ENCODE results near the gene RALGPS1.

RALGPS1 gene

GRCh38 chr9:127253446-127253845, 338.9 kb downstream of the RALGPS1 start:
- Histone ChIP-seq H3K9me3 (ENCODE audit: control insufficient read depth, insufficient read depth, low read length) (no peaks in the 10 kb centered on the region), H4K20me1 (ENCODE audit: control insufficient read depth, insufficient read depth, low read depth, low read length) (no peaks in the 10 kb centered on the region), H3F3A (ENCODE audit: control insufficient read depth, insufficient read depth) (no peaks in the 10 kb centered on the region), H3K79me2 (ENCODE audit: control insufficient read depth, low read length) (no peaks in the 10 kb centered on the region), H3K27me3 (ENCODE audit: control insufficient read depth, low read length) (peaks cover 10% of the 10 kb centered on the region; the same call in 1 of the 2 replicates), H3K36me3 (ENCODE audit: control insufficient read depth, low read length) (no peaks in the 10 kb centered on the region), H3K27ac (ENCODE audit: low read depth, low read length) (no peak overlapping the region), H3K4me2 (ENCODE audit: low read length) (no peak overlapping the region), H3K4me3 (ENCODE audit: low read length) (no peak overlapping the region), H3K4me1 (ENCODE audit: control insufficient read depth, low read length) (no peaks in the 10 kb centered on the region), H3K9me2 (replicated peaks; ENCODE audit: control insufficient read depth, low read length) (no peaks in the 10 kb centered on the region)
- TF ChIP-seq CTCF (IDR thresholded peaks at IDR 0.05; ENCODE audit: low read depth, low read length, poor library complexity, severe bottlenecking) = no peak
- TF ChIP-seq EZH2phosphoT487 (IDR thresholded peaks at IDR 0.05; ENCODE audit: borderline replicate concordance, low read length) = no peak

- H3K27me3 ChIP-seq (ENCODE audit: control insufficient read depth, low read length) = peaks cover 12% of the 10 kb centered on the region; the same call in 1 of the 2 replicates
- no peak overlapping the region for H3K4me2 ChIP-seq (ENCODE audit: low read length)
- no peak overlapping the region for H3K27ac ChIP-seq (ENCODE audit: low read depth, low read length)
- H3K79me2 ChIP-seq (ENCODE audit: control insufficient read depth, low read length) = no peaks in the 10 kb centered on the region
- no peaks in the 10 kb centered on the region for H4K20me1 ChIP-seq (ENCODE audit: control insufficient read depth, insufficient read depth, low read depth, low read length)
- TF ChIP-seq EZH2phosphoT487 (IDR thresholded peaks at IDR 0.05; ENCODE audit: borderline replicate concordance, low read length) (no peak), CTCF (IDR thresholded peaks at IDR 0.05; ENCODE audit: low read depth, low read length, poor library complexity, severe bottlenecking) (no peak)
- H3F3A ChIP-seq (ENCODE audit: control insufficient read depth, insufficient read depth) = no peaks in the 10 kb centered on the region
- no peak overlapping the region for H3K4me3 ChIP-seq (ENCODE audit: low read length)
- no peaks in the 10 kb centered on the region for H3K36me3 ChIP-seq (ENCODE audit: control insufficient read depth, low read length)
- H3K9me3 ChIP-seq (ENCODE audit: control insufficient read depth, insufficient read depth, low read length) = no peaks in the 10 kb centered on the region
- H3K4me1 ChIP-seq (ENCODE audit: control insufficient read depth, low read length) = no peaks in the 10 kb centered on the region
- H3K9me2 ChIP-seq (replicated peaks; ENCODE audit: control insufficient read depth, low read length) = no peaks in the 10 kb centered on the region
Measured at GRCh38 chr9:127255692-127256091, 341.1 kb downstream of the RALGPS1 start.

- Histone ChIP-seq H4K20me1 (ENCODE audit: control insufficient read depth, insufficient read depth, low read depth, low read length) (no peaks in the 10 kb centered on the region), H3K4me3 (ENCODE audit: low read length) (no peak overlapping the region), H3K27me3 (ENCODE audit: control insufficient read depth, low read length) (peaks cover 12% of the 10 kb centered on the region; the same call in 1 of the 2 replicates), H3K27ac (ENCODE audit: low read depth, low read length) (no peak overlapping the region), H3K4me2 (ENCODE audit: low read length) (no peak overlapping the region), H3K36me3 (ENCODE audit: control insufficient read depth, low read length) (no peaks in the 10 kb centered on the region), H3K9me3 (ENCODE audit: control insufficient read depth, insufficient read depth, low read length) (no peaks in the 10 kb centered on the region), H3F3A (ENCODE audit: control insufficient read depth, insufficient read depth) (no peaks in the 10 kb centered on the region), H3K9me2 (replicated peaks; ENCODE audit: control insufficient read depth, low read length) (no peaks in the 10 kb centered on the region), H3K79me2 (ENCODE audit: control insufficient read depth, low read length) (no peaks in the 10 kb centered on the region), H3K4me1 (ENCODE audit: control insufficient read depth, low read length) (no peaks in the 10 kb centered on the region)
- TF ChIP-seq CTCF (IDR thresholded peaks at IDR 0.05; ENCODE audit: low read depth, low read length, poor library complexity, severe bottlenecking) (no peak), EZH2phosphoT487 (IDR thresholded peaks at IDR 0.05; ENCODE audit: borderline replicate concordance, low read length) (no peak)
Measured at GRCh38 chr9:127256324-127256723, 341.7 kb downstream of the RALGPS1 start.

Measured in DOHH2 (cell line).